Measurements from ENCODE around the gene GALNS.

GALNS gene

DNA sequence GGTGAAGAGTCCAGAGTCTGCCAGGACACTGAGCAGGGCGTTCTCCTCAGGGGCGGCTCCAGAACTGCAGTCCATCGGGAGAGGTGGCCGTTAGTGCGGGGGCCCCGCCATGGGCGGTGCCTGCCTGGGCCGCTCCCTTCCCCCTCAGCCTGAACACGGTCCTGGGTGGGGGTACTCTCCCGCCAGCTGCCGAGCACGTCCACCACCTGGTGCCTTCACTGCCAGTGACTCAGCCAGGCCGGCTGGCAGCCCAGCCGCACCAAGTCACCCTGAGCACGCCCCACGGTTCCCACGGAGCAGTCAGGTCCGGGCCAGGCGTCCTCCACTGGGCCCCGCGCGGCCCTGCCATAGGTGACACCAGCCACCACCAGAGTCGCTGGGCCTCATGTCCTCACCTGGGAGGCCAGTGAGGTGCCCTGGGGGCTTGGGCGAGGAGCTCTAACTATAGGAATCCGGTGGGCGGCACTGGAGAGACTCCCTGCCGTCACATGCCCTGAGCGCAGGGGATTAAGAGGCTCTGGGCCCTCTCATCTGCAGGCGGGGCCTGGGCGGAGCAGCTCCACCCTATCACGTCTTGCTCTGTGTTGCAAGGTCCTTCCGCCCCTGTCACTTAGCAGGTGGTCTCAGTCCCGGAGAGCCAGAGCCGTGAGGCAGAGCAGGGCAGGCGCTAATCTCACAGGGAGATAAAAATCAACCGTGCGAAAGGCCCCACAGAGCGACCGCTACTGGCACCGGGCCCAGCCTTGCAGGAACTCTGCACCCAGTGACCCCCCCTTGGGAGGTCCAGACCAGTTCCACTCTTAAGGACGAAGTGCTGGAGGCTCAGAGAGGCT lies 86.1 kb downstream of the GALNS start:
- intact Hi-C loops (cut with DNase I) = no loop called here
- DNase-seq = peak in 6 of 42 donors; percentile 17 to 58 (median 41)

DNA sequence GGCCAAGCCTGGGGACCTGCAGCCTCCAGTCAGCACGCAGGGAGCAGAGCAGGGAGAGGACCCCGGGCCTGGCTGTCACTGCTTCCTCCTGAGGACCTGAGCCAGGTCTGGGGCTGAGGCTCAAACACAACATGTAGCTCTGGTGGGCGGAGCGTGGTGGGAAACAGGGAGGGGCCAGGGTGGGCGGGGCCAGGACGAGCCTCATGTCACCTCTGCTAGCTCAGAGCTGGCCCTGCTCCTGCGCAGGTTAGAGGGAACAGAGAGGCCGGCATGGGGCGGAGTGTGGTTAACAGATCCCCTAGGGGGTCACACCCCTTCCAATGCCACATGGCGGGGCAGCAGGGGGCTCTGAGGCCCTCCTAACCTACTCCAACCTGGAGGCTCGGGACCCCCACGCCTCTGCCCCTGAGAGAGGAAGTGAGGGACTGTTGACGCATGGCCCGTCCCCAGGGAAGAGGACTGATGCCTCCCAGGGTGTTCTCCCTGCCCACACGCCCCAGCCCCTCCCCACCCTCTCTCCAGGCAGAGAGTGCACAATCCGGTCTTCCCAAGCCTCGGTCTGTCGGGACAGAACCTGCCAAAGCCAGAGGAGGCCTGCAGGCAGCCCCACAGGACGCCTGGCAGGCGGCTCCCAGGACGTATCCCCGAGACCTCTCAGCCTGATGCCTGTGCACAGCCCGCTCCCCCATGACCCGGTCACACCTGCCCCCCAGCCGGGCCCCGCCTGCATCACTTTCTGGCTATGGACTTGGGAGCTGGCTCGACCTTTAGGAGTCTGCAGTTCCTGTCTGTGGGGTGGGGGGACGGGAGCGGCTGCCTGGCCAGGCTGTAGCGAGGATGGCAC lies 86.9 kb downstream of the GALNS start:
- no peak for DNase-seq
- intact Hi-C loops (cut with DNase I) = no loop called here

DNA sequence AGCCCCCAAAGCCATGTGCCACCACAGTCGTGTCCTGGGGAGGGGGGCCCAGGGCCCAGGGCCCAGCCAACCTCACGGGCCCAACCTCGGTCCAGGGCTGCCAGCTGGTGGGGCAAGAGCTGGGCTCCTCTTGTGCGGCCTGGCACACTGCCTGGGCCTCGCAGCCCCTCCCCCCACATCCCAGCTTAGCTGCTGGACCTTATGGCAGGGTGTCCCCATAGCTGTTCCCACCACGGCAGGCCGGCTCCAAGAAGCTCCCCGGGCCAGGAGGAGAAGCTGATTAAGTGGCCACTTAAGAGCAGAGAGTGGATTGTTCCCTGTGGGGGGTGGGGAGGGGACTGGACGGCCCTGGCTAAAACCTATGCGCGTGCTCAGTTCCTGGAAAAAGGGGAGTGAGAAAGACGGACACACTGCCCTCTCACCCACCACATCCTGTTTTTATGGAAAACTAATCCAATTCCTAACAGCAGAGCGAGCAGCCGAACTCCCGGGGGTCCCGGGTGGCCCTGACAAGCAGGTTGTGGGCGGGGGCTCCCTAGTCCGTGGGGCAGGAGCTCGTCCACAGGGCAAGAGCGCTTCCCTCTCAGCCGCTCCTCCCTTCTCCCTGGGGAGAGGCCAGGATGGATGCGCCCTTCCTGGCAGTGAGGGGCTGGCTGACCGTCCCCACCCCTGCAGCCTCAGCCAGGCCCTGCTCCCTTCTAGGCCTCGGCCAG lies 88.5 kb downstream of the GALNS start:
- DNase-seq = peak in 30 of 42 donors; percentile 27 to 79 (median 58)
- intact Hi-C loops (cut with DNase I) = no loop called here

DNA sequence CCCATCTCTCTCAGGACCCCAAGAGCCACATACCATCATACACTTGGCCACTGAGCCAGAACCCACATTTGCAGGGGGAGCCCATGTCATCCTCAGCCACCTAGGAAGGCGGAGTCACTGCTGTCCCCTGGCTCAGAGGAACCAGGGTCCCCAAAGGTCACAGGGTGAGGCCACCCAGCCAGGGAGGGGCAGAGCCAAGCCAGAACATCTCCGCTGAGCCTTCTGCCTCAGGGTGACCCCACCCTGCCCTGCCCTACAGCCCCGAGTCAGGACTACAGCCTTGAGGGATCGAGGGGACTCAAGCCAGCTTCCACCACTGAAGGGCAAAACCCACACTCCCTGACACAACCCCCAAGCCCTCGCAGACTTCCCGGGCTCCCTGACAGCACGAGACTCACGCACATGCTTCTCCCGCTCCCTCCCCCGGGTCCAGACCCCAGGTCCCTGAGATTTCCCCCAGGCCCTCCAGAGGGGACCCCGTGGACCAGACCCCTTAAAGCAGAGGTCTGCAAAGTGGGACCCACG lies 89.1 kb downstream of the GALNS start:
- intact Hi-C loops (cut with DNase I) = no loop called here
- no peak for DNase-seq

DNA sequence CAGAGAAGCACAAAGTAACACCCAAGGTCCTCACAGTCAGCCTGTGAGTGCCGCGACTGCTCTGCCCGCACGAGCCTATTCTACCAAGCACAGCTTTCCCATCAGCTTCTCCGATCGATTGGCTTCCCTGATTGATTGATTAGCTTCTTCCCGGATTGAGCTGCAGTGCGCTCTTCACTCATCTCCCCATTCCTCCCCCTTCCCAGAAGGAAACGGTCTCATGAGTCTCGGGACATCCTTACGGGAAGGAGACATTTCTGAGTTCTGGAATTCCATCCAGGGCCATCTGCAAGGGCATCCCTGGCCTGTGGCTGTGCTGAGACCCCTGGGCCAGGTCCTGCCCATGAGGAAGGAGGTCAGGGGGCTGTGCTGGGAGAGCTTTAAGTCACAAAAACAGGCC lies 89.8 kb downstream of the GALNS start:
- intact Hi-C loops (cut with DNase I) = no loop called here
- DNase-seq = no peak

DNA sequence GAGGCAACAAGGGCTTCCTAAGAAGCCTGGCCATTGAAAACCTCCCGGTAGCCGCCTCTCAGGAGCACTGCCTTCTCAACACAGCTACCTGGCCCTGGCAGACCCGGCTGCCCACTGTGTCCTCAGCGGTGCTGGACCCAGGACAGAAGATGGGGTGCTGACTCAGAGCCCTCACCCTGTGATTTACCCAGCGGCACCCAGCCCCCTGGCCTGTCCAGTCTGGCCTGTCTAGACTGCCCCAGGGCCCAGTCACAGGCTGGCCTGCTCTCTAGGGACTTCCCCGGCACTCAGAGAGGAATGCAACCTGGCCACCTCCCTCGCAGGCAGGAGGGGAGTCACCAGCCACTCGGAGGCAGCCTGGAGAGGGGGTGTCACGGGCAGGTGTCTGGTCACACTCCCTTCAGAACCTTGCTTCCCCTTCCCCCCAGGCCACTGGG lies 91.8 kb downstream of the GALNS start:
- DNase-seq = no peak
- intact Hi-C loops (cut with DNase I) = no loop called here

DNA sequence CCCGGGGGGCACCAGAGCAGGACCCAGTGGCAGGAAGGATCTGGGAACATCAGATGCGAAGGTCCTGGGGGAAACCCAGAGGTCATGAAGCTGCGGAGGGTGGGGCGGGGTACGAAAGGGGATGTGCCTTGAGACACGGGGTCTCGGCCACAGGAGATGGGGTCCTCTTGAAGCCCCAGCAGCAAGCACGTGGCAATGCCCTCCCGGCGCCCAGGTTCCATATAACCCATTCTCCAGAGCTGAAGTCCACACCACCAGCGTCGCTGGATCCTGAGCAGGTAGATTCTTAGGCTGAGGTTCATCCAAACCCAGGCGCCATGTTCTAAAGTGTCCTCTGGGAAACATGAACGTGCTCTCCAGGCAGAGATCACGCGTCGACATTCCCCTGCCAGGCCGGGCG lies 92.7 kb downstream of the GALNS start:
- no peak for DNase-seq

More for the DNA sequence above, 92.7 kb downstream of the GALNS start:
- intact Hi-C loops (cut with DNase I) = no loop called here

All from head of caudate nucleus (tissue), 42 donors.